Measurements from ENCODE around the gene RAB11A.

The RAB11A gene

GRCh38 chr15:65918357-65918920 is 49.1 kb downstream of the RAB11A start:
- DNase-seq, result no peak

GRCh38 chr15:65918945-65919344 is 49.7 kb downstream of the RAB11A start:
- no peak for DNase-seq

DNA sequence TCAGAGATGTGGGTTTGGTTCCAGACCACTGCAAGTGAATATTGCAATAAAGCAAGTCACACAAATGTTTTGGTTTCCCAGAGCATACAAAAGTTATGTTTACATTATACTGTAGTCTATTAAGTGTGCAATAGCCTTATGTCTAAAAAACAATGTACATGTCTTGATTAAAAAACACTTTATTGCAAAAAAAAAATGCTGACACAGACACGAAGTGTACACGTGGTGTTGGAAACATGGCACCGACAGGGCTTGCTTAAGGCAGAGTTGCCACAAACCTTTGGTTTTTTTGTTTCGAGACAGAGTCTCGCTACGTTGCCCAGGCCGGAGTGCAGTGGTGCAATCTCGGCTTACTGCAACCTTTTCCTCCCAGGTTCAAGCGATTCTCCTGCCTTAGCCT is 50.1 kb downstream of the RAB11A start:
- DNase-seq, result no peak

DNA sequence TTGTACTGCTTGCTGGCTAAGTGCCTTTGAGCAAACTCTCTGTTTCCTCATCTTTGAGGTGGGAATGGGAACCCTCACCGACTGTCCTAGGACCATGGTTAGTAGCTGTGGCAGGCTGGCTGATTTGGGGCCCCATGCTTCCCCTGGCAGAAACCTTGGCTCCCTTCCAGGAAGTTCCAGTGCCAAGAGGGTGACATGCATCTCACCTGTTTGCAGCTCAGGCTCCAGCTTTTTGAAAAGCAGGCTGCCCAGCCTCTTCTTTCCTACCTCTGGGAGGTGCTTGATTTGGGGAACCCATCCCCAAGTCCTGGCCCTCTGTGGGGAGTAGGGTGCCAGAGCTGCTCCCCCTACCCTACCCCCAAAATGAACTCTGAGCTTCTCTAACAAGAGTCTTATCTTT is 50.8 kb downstream of the RAB11A start:
- DNase-seq, result peak; percentile 61

GRCh38 chr15:65920825-65921309 is 51.6 kb downstream of the RAB11A start:
- DNase-seq, result no peak

DNA sequence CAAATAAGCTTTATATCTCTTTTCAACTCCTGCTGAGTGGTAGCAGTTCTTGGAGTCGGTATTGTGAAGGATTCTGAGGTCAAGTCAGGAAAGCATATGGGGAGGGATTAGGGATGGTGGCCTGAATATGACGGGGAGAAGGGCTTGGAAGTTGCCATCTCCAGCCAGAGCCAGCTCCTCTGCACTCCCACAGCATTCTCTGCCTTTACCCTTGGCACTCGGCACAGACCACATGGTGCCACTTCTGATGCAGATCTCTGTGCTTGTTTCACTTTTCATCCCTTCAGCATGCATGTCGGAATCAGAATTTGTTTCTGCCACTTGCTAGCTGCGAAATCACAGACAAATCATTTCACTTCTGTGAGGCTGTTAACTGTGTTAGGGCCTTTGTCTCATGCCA is 52.5 kb downstream of the RAB11A start:
- DNase-seq, result no peak

DNA sequence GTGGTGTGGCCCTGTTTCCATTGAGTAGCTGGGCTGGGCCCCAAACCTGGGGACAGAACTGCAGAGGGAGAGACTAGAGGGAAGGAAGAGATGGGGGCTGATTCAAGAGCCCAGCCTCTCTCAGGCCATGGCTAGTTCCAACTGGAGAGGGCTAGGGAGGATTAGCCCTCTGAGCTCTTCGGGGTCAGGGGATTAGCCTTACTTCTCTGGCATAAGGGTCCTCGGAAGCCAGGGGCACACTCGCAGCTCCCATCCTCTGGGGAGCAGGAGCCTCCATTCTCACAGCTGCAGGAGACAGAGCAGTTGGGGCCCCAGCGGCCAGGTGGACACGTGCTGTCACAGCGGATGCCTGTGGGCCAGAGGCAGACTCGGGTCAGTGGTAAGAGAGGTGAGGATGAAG is 53.3 kb downstream of the RAB11A start:
- DNase-seq, result no peak

- peak; percentile 27 for DNase-seq
These were observed 54.0 kb downstream of the RAB11A start for GRCh38 chr15:65923264-65923663.

DNA sequence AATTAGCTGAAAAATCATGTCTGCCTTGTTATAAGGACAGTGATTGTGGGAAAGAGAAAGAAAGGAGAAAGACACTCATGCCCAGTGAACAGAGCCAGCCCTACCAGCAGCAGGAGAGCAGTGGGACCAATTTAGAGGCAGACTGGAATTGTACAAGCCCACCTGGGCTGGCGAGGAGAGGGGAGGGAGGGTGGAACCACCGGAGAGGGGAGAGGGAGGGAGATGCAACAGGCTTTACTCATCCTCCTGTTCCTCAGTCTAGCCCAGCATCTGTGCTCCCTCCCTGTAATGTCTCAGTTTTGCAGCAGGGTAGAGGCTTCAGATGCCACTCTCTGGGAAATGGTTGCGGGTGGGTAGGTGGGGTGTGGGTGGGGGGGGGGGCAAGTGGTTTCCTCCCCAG is 54.7 kb downstream of the RAB11A start:
- DNase-seq, result no peak

GRCh38 chr15:65925338-65925737 is 56.0 kb downstream of the RAB11A start:
- no peak for DNase-seq

- no peak for DNase-seq
These were observed 57.2 kb downstream of the RAB11A start for GRCh38 chr15:65926459-65926858.

GRCh38 chr15:65926899-65927298 is 57.6 kb downstream of the RAB11A start:
- DNase-seq, result no peak

DNA sequence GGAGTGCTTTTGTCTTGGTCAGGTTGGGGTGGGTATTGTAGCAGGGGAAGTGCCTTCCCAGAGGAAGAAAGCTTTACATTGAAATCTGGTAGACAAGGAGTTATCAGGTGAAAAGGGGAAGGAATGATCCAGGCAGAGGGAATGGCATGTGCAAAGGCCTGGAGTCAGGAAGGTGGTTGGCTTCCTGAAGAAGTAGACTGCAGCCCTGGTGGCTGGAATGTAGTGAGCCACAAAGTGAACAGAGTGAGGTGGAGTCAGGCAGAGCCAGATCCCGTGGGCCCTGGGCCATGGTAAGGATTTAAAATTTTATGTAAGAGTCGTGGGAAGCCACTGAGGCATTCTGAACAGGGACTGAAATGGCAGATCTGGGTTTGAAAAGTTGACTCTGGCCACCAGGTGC is 58.3 kb downstream of the RAB11A start:
- no peak for DNase-seq

- no peak for DNase-seq
These were observed 60.3 kb downstream of the RAB11A start for GRCh38 chr15:65929573-65929972.

- peak; percentile 95 for DNase-seq
These were observed 60.8 kb downstream of the RAB11A start for GRCh38 chr15:65930134-65930533.

- no peak for DNase-seq
These were observed 61.9 kb downstream of the RAB11A start for GRCh38 chr15:65931221-65931620.

DNA sequence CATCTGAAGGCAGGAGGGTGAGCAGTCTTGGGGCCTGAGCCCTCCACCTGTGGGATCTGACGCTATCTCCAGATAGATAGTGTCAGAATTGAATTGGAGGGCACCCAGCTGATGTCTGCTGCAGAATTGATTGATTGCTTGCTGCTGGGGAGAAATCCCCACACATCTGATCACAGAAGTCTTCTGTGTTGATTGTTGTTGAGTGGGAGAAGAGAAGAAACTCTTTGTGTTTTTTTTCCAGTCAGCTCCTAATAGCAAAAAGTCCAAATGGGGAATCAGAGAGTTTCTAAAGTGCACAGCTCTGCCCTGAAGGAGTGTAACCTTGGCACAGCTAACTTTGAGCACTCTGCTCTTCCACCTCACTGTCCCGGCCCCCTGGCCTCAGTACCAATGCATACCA is 66.1 kb downstream of the RAB11A start:
- DNase-seq, result no peak

DNA sequence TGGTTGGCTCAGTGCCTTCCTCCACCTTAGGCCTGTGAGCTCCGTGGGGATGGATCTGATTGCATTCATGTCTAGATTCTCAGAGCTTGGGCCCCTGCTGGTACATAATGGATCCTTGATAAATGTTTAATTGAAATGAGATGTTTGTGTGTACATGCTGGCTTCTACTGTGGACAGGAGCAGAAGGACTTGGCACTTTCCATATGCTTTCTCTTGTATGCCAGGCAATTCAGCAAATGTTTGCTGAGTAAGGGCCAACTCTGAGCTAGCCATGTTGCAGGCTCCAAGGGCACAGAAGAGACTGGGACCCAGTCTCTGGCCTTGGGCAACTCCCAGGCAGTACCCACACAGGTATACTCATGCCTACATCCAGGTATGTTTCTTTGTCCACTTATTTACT is 67.0 kb downstream of the RAB11A start:
- peak; percentile 95 for DNase-seq

GRCh38 chr15:65937054-65937453 is 67.8 kb downstream of the RAB11A start:
- DNase-seq, result no peak

- DNase-seq, result peak; percentile 61
These were observed 68.2 kb downstream of the RAB11A start for GRCh38 chr15:65937476-65937875.

DNA sequence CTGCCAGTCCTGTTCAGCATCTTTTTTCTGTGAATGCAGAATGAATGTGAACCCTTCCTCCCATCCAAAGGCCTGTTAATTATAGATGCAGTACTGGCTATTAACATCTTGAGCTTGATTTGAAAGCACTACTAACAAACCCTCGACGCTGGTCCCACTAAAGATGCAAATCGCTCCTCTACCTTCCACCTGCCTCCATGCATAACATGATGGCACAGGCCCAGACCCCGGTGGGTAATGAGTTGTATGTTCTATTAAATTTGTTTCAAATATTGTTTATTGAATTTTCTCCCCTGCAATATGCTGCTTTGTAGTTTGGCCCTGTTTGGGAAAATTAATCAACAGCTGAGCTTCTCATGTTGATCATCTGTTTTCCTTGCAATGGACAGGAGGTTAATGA is 69.3 kb downstream of the RAB11A start:
- DNase-seq, result no peak

GRCh38 chr15:65939901-65940617 is 70.8 kb downstream of the RAB11A start:
- peak; percentile 72 for DNase-seq

DNA sequence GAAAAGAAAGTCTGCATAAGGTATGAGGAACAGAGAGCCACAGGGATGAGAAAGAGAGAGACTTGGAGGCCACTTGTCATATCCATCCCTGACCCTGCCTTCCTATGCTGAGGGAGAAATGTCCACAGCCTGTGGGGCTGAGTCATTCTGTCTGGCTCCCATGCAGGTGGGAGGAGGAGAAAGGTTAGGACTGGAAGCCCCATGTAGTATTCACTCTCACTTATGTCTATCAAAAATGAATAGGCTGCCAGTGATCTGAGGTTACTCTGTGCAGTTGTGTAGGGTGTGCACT is 71.3 kb downstream of the RAB11A start:
- peak; percentile 72 for DNase-seq
